Neural progenitor cell (in vitro differentiated cells): ENCODE results near the gene SS18L1. TPM values are rescaled to one million over a fixed set of nuclear protein-coding genes. Genes with fewer than 3 reads are reported as not detected.
A peak's percentile ranks its signal among the peaks of the same experiment; 100 is the strongest.

ENCODE experiments used
- DNase-seq: peaks from one replicate; pipeline ENCODE4 v3.0.0-alpha.2; 2016; ENCODE audit warnings: low spot score
- H2AFZ ChIP-seq: fragments of 200-600 bp; sonication (generic); replicated peaks from 2 replicates; pipeline ENCODE4 v1.6.1; 2016; ENCODE audit warnings: antibody characterized with exemption
- H3F3A ChIP-seq: fragments of 200-600 bp; sonication (generic); 2 replicates; pipeline ENCODE4 v1.6.1; 2016; ENCODE audit warnings: antibody characterized with exemption, low read depth
- H3K27ac ChIP-seq: fragments of 200-600 bp; sonication (generic); 2 replicates; pipeline ENCODE4 v1.5.1; 2016; ENCODE audit warnings: mild to moderate bottlenecking
- H3K27me3 ChIP-seq: fragments of 200-600 bp; sonication (generic); 2 replicates; pipeline ENCODE4 v1.6.1; 2016; ENCODE audit warnings: mild to moderate bottlenecking, moderate library complexity
- H3K36me3 ChIP-seq: fragments of 200-600 bp; sonication (generic); 2 replicates; pipeline ENCODE4 v1.5.1; 2016
- H3K4me1 ChIP-seq: fragments of 200-600 bp; sonication (generic); 2 replicates; pipeline ENCODE4 v1.6.1; 2016; ENCODE audit warnings: mixed run types
- H3K4me2 ChIP-seq: fragments of 200-600 bp; sonication (generic); 2 replicates; pipeline ENCODE4 v1.6.1; 2016
- H3K4me3 ChIP-seq: fragments of 200-600 bp; sonication (generic); 2 replicates; pipeline ENCODE4 v1.5.1; 2016
- H3K79me2 ChIP-seq: fragments of 200-600 bp; sonication (generic); 2 replicates; pipeline ENCODE4 v1.6.1; 2016; ENCODE audit warnings: low read depth
- H3K9ac ChIP-seq: fragments of 200-600 bp; sonication (generic); 2 replicates; pipeline ENCODE4 v1.6.1; 2016
- H3K9me3 ChIP-seq: fragments of 200-600 bp; sonication (generic); 2 replicates; pipeline ENCODE4 v1.5.1; 2016; ENCODE audit warnings: low read depth
- H4K20me1 ChIP-seq: fragments of 200-600 bp; sonication (generic); 2 replicates; pipeline ENCODE4 v1.6.1; 2016; ENCODE audit warnings: low read depth
- H3K27ac Mint-ChIP-seq: 3 replicates; pipeline ENCODE4 v1.8.0; 2021; ENCODE audit warnings: mixed read lengths
- H3K27me3 Mint-ChIP-seq: 2 replicates; pipeline ENCODE4 v1.8.0; 2022; ENCODE audit warnings: low read depth, mild to moderate bottlenecking, inconsistent platforms, moderate library complexity, mixed read lengths; ENCODE audit not compliant: insufficient read depth
- H3K36me3 Mint-ChIP-seq: 3 replicates; pipeline ENCODE4 v1.8.0; 2021; ENCODE audit warnings: mixed read lengths
- H3K4me1 Mint-ChIP-seq: 3 replicates; pipeline ENCODE4 v1.8.0; 2021; ENCODE audit warnings: mixed read lengths
- H3K4me3 Mint-ChIP-seq: 3 replicates; pipeline ENCODE4 v1.8.0; 2021; ENCODE audit warnings: mild to moderate bottlenecking, moderate library complexity, mixed read lengths
- H3K9me3 Mint-ChIP-seq: 3 replicates; pipeline ENCODE4 v1.8.0; 2020; ENCODE audit warnings: mixed read lengths
- EZH2 ChIP-seq: fragments of 200-600 bp; sonication (generic); IDR thresholded peaks from 2 replicates; pipeline ENCODE4 v1.6.1; 2017; ENCODE audit warnings: antibody characterized with exemption, mild to moderate bottlenecking, moderate library complexity
- EZH2phosphoT487 ChIP-seq: fragments of 200-600 bp; sonication (generic); IDR thresholded peaks from 2 replicates; pipeline ENCODE4 v1.6.1; 2017; ENCODE audit warnings: antibody characterized with exemption
- total RNA-seq: library from RNA; depleted of rRNA; stranded (reverse); fragments of >200 nt; gene quantifications from 2 replicates; pipeline ENCODE4 v1.2.3, GENCODE V29; 2015; ENCODE audit warnings: low replicate concordance
- TF ChIP-seq, protein P1 (sequence below): fragments of 200-600 bp; sonication (generic); IDR thresholded peaks from 2 replicates; pipeline ENCODE4 v1.5.1; 2017; ENCODE audit warnings: antibody characterized with exemption, mild to moderate bottlenecking

Gene SS18L1
- total RNA-seq, 1 donor from 2014 or later = 25.5 TPM

DNA sequence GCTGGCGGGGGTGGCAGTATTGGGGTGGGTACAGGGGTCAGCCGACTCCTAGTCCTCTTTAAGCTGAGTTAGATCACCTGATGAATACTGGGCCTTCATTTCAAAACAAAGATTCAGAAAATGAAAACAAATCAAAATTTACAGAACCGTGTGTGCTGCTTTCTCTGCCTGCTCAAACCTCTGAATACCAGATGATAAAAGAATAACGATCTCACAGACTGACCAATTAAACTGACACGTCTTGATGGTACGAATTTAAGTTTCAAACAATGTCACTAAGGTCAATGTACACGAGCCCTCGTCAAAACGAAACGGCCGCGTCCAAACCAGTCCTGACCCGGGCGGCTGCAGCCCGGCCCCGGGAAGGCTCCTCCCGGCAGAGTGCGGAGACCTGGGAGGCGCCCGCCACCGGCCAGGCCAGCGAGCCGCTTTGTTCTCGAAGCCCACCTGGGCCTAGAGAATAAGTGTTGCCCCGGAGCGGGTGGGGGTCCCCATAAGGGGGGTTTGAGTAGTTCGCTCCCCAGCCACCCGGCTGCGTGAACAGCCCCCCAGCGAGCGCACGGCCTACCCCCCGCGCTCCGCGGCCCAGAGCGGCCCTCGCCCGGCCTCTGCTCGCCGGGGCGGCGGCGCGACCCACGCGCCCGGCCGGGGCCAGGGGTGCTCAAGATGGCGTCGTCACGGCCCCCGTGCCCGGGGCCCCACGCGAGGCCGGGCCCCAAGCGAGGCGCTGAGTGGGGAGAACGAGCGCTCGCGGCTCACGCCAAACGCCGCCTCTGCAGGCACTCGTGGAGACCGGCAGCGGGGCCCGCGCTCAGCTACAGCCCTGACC is 1.1 kb upstream of the SS18L1 start:
- TF ChIP-seq EZH2phosphoT487 (no peak), EZH2 (no peak)
- TF ChIP-seq, protein P1, sequence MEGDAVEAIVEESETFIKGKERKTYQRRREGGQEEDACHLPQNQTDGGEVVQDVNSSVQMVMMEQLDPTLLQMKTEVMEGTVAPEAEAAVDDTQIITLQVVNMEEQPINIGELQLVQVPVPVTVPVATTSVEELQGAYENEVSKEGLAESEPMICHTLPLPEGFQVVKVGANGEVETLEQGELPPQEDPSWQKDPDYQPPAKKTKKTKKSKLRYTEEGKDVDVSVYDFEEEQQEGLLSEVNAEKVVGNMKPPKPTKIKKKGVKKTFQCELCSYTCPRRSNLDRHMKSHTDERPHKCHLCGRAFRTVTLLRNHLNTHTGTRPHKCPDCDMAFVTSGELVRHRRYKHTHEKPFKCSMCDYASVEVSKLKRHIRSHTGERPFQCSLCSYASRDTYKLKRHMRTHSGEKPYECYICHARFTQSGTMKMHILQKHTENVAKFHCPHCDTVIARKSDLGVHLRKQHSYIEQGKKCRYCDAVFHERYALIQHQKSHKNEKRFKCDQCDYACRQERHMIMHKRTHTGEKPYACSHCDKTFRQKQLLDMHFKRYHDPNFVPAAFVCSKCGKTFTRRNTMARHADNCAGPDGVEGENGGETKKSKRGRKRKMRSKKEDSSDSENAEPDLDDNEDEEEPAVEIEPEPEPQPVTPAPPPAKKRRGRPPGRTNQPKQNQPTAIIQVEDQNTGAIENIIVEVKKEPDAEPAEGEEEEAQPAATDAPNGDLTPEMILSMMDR = no peak
- H3K9me3 ChIP-seq = no peaks in the 10 kb centered on the region
- Mint-ChIP-seq H3K27me3 (peaks cover 14% of the 10 kb centered on the region), H3K4me3 (peak overlapping the region; percentile 96), H3K9me3 (no peaks in the 10 kb centered on the region), H3K4me1 (peaks cover 41% of the 10 kb centered on the region), H3K27ac (peak overlapping the region; percentile 83), H3K36me3 (peaks cover 30% of the 10 kb centered on the region)
- H2AFZ ChIP-seq = no peak overlapping the region
- peak overlapping the region; percentile 93 for H3K9ac ChIP-seq
- H4K20me1 ChIP-seq = peaks cover 83% of the 10 kb centered on the region
- H3K27ac ChIP-seq = peak overlapping the region; percentile 99
- peak overlapping the region; percentile 92 for H3K4me3 ChIP-seq
- H3K4me2 ChIP-seq = peak overlapping the region; percentile 96
- peaks cover 29% of the 10 kb centered on the region for H3F3A ChIP-seq
- DNase-seq = peak; percentile 61
- peaks cover 8% of the 10 kb centered on the region for H3K36me3 ChIP-seq
- peaks cover 13% of the 10 kb centered on the region for H3K4me1 ChIP-seq
- peaks cover 85% of the 10 kb centered on the region for H3K79me2 ChIP-seq
- H3K27me3 ChIP-seq = no peaks in the 10 kb centered on the region

DNA sequence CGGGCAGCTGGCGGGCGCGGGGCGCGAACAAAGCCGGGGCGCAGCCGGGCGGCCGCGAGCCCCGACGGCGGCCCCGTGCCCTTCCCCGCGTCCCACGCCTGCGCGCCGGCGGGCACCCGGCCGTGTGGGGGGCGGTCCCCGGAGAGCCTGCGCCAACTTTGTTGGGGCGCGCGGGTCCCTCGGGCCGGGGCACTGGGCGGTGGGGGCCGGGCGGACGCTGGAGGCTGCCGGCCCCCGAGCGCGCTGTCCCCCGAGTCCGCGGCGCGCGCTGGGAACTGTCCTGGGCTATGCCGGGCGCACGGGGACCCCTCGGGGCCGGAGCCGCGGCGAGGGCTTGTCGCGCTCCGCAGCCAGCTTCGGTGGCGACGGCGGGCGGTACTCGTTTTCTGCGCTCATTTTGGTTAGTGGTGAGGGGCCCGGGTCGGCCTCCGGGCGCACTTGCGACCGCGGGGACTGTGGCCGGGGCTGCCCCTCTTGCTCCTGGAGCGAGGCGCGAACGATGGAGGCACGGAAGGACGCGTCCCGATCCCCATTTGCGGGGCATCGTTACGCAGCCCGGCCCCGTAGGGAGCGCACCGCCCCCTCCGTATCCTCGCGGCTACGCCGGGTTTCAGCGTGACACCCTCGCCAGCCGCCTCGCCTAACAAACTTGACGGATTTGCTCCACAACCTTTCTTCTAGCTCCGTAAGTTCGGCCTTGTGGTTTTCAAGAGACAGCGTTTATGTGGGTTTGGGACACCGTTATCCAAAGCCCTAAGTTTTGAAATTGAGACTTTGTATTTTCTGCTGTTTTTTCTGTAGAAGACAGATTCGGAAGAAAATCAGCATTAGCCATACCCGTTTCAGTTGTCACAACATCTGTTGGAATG is 622 bp downstream of the SS18L1 start:
- H3K4me3 ChIP-seq = peak overlapping the region; percentile 92
- peak overlapping the region; percentile 76 for H3K27ac Mint-ChIP-seq
- H3F3A ChIP-seq = peaks cover 13% of the 10 kb centered on the region
- peaks cover 85% of the 10 kb centered on the region for H4K20me1 ChIP-seq
- H3K36me3 Mint-ChIP-seq = peaks cover 20% of the 10 kb centered on the region
- H3K36me3 ChIP-seq = peaks cover 3% of the 10 kb centered on the region
- peak overlapping the region; percentile 93 for H3K4me3 Mint-ChIP-seq
- DNase-seq = peak; percentile 74
- no peak overlapping the region for H2AFZ ChIP-seq
- no peaks in the 10 kb centered on the region for H3K9me3 Mint-ChIP-seq
- H3K9ac ChIP-seq = peak overlapping the region; percentile 46
- peaks cover 13% of the 10 kb centered on the region for H3K4me1 ChIP-seq
- H3K27me3 ChIP-seq = no peaks in the 10 kb centered on the region
- H3K27me3 Mint-ChIP-seq = peaks cover 16% of the 10 kb centered on the region
- H3K4me1 Mint-ChIP-seq = peaks cover 41% of the 10 kb centered on the region
- H3K27ac ChIP-seq = peak overlapping the region; percentile 99
- peak overlapping the region; percentile 74 for H3K4me2 ChIP-seq
- TF ChIP-seq EZH2phosphoT487 = peak; percentile 33
- TF ChIP-seq, protein P1 = peak; percentile 7
- no peak for TF ChIP-seq EZH2
- no peaks in the 10 kb centered on the region for H3K9me3 ChIP-seq
- H3K79me2 ChIP-seq = peaks cover 93% of the 10 kb centered on the region

DNA sequence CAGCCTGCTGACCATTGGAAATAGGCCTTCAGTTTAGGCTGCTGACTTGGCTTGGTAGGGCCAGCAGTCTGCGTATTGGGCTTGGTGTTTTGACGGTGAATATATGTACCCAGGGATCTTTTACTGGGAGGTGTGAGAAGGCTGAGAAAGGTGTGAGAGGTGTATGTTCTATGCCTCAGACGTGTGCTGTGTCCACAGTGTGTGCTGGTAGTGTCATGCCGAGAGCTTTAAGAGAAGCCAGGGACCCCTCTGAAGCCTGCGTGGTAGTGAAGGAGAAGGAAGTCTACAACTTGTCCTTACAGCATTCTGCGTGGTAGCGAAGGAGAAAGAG is 2.1 kb downstream of the SS18L1 start:
- no peaks in the 10 kb centered on the region for H3K9me3 ChIP-seq
- peaks cover 93% of the 10 kb centered on the region for H3K79me2 ChIP-seq
- H3K36me3 ChIP-seq = no peaks in the 10 kb centered on the region
- DNase-seq = no peak
- no peak overlapping the region for H3K4me2 ChIP-seq
- no peak overlapping the region for H3K27ac Mint-ChIP-seq
- peaks cover 84% of the 10 kb centered on the region for H4K20me1 ChIP-seq
- H3K9me3 Mint-ChIP-seq = no peaks in the 10 kb centered on the region
- no peak overlapping the region for H3K9ac ChIP-seq
- H3K4me1 Mint-ChIP-seq = peaks cover 38% of the 10 kb centered on the region
- H3K4me1 ChIP-seq = peaks cover 13% of the 10 kb centered on the region
- H3K27me3 ChIP-seq = no peaks in the 10 kb centered on the region
- peaks cover 10% of the 10 kb centered on the region for H3F3A ChIP-seq
- peaks cover 19% of the 10 kb centered on the region for H3K36me3 Mint-ChIP-seq
- no peak overlapping the region for H3K4me3 ChIP-seq
- peak overlapping the region; percentile 93 for H3K4me3 Mint-ChIP-seq
- no peak overlapping the region for H3K27ac ChIP-seq
- H2AFZ ChIP-seq = no peak overlapping the region
- TF ChIP-seq EZH2phosphoT487 (no peak), EZH2 (no peak)
- TF ChIP-seq, protein P1 = no peak
- H3K27me3 Mint-ChIP-seq = peaks cover 17% of the 10 kb centered on the region
